Uterus (tissue), 2 donors: ENCODE results near the gene APOLD1.

Experiments used
- CTCF ChIP-seq, 4 experiments: fragments of 200-600 bp in 2 of 4; fragments of 450-650 bp in 2 of 4; sonication (generic) in 2 of 4; IDR thresholded peaks; one replicate each; pipeline ENCODE4 v1.5.1; 2016 to 2019; ENCODE audit warnings: antibody characterized with exemption in 4 of 4, mild to moderate bottlenecking in 2 of 4, moderate library complexity in 1 of 4
- POLR2A ChIP-seq, 2 donors: fragments of 450-650 bp; IDR thresholded peaks; one replicate each; pipeline ENCODE4 v1.6.1; 2016; ENCODE audit warnings: antibody characterized with exemption in 2 of 2, mild to moderate bottlenecking in 1 of 2, moderate library complexity in 1 of 2

- TF ChIP-seq POLR2A (IDR thresholded peaks at IDR 0.05) (no peak), CTCF (IDR thresholded peaks at IDR 0.05) (no peak)
Measured at GRCh38 chr12:12823300-12823699, 37.8 kb downstream of the APOLD1 start.
